PC-3 (cell line): ENCODE results near the gene ARHGAP6. TPM values are rescaled to one million over a fixed set of nuclear protein-coding genes. Genes with fewer than 3 reads are reported as not detected.

Experiments used
- ATAC-seq: fragments of 200-7000 bp; cut with Tn5 transposase; 2 replicates; pipeline ENCODE4 v1.9.1; 2020; ENCODE audit warnings: mild to moderate bottlenecking, moderate library complexity
- BruUV-seq: library from RNA; stranded (reverse); fragments of 400-500 nt; replicated peaks from 2 replicates; lab custom pipeline; 2021; lab: Mats Ljungman, UMichigan
- CTCF ChIA-PET: fragments of 300-600 bp; sonication (Branson Sonifier 250); formaldehyde crosslinking; loops from one replicate; lab custom pipeline; 2022; ENCODE audit warnings: antibody characterized with exemption; lab: Charles Lee
- POLR2A ChIA-PET: fragments of 300-600 bp; sonication (Branson Sonifier 250); formaldehyde crosslinking; loops from one replicate; lab custom pipeline; 2022; ENCODE audit warnings: antibody characterized with exemption; ENCODE audit not compliant: unreplicated experiment; lab: Charles Lee
- DNase-seq: peaks from one replicate; pipeline ENCODE4 v3.0.0-alpha.2; 2015
- H2AFZ ChIP-seq: fragments of 300-600 bp; sonication (generic); 2 replicates; pipeline ENCODE4 v1.6.0; 2016; ENCODE audit warnings: antibody characterized with exemption, low read length
- H3F3A ChIP-seq: fragments of 300-600 bp; sonication (generic); one replicate; pipeline ENCODE4 v1.6.0; 2017; ENCODE audit warnings: antibody characterized with exemption, low read length, control low read depth, mild to moderate bottlenecking; ENCODE audit not compliant: unreplicated experiment
- H3K27ac ChIP-seq: fragments of 300-600 bp; sonication (generic); 2 replicates; pipeline ENCODE4 v1.5.1; 2016; ENCODE audit warnings: mild to moderate bottlenecking, low read length
- H3K27me3 ChIP-seq: fragments of 300-600 bp; sonication (generic); 2 replicates; pipeline ENCODE4 v1.6.1; 2016; ENCODE audit warnings: low read length, mixed read lengths
- H3K36me3 ChIP-seq: fragments of 300-600 bp; sonication (generic); 2 replicates; pipeline ENCODE4 v1.6.1; 2016; ENCODE audit warnings: low read depth, mixed run types, low read length, mixed read lengths
- H3K4me1 ChIP-seq: fragments of 300-600 bp; sonication (generic); 2 replicates; pipeline ENCODE4 v1.5.1; 2016; ENCODE audit warnings: low read length; ENCODE audit not compliant: insufficient read depth
- H3K4me2 ChIP-seq: fragments of 300-600 bp; sonication (generic); 2 replicates; pipeline ENCODE4 v1.6.0; 2016; ENCODE audit warnings: low read length
- H3K4me3 ChIP-seq: fragments of 300-600 bp; sonication (generic); 2 replicates; pipeline ENCODE4 v1.5.1; 2016; ENCODE audit warnings: mild to moderate bottlenecking, low read length, mixed read lengths
- H3K79me2 ChIP-seq: fragments of 300-600 bp; sonication (generic); 2 replicates; pipeline ENCODE4 v1.6.1; 2017; ENCODE audit warnings: low read length, mixed read lengths
- H3K9ac ChIP-seq: fragments of 300-600 bp; sonication (generic); 2 replicates; pipeline ENCODE4 v1.6.0; 2016; ENCODE audit warnings: mild to moderate bottlenecking, low read length
- H3K9me2 ChIP-seq: fragments of 300-600 bp; sonication (generic); replicated peaks from 2 replicates; pipeline ENCODE4 v1.6.1; 2016; ENCODE audit warnings: mixed run types, low read length, mixed read lengths
- H3K9me3 ChIP-seq: fragments of 300-600 bp; sonication (generic); 2 replicates; pipeline ENCODE4 v1.6.1; 2016; ENCODE audit warnings: low read length, mixed read lengths
- H4K20me1 ChIP-seq: fragments of 300-600 bp; sonication (generic); 2 replicates; pipeline ENCODE4 v1.6.1; 2016; ENCODE audit warnings: low read length, mixed read lengths
- CTCF ChIP-seq: fragments of 300-600 bp; sonication (generic); conservative IDR thresholded peaks from 2 replicates; pipeline ENCODE4 v1.5.1; 2017; ENCODE audit warnings: antibody characterized with exemption, low read depth, mild to moderate bottlenecking, low read length
- EZH2 ChIP-seq: fragments of 300-600 bp; sonication (generic); IDR thresholded peaks from one replicate; pipeline ENCODE4 v1.6.1; 2017; ENCODE audit warnings: antibody characterized with exemption, mild to moderate bottlenecking, low read length; ENCODE audit not compliant: unreplicated experiment
- EZH2phosphoT487 ChIP-seq: fragments of 300-600 bp; sonication (generic); IDR thresholded peaks from 2 replicates; pipeline ENCODE4 v1.6.1; 2018; ENCODE audit warnings: mild to moderate bottlenecking, antibody characterized with exemption, low read length, borderline replicate concordance
- intact Hi-C: fragments of 100-400 bp; cut with micrococcal nuclease; formaldehyde crosslinking; loops from 2 replicates; pipeline ENCODE4 v1.9.0; 2023
- total RNA-seq: library from RNA; depleted of rRNA; stranded (reverse); fragments of >200 nt; gene quantifications from 2 replicates; pipeline ENCODE4 v1.2.3, GENCODE V29; 2014

Gene ARHGAP6
- total RNA-seq, 1 experiment from 2014 or later, result 2.8 TPM

- Histone ChIP-seq H3K27me3 (no peaks in the 10 kb centered on the region), H3K36me3 (no peaks in the 10 kb centered on the region), H3K4me1 (peaks cover 6% of the 10 kb centered on the region), H3K9me2 (no peaks in the 10 kb centered on the region), H3K4me2 (no peak overlapping the region), H4K20me1 (no peaks in the 10 kb centered on the region), H3F3A (no peaks in the 10 kb centered on the region), H3K9ac (no peak overlapping the region), H3K79me2 (no peaks in the 10 kb centered on the region), H3K9me3 (no peaks in the 10 kb centered on the region), H2AFZ (no peak overlapping the region), H3K4me3 (no peak overlapping the region), H3K27ac (no peak overlapping the region)
- TF ChIP-seq EZH2, result no peak
- TF ChIP-seq EZH2phosphoT487, result no peak
- no peak for TF ChIP-seq CTCF
- ChIA-PET CTCF (no interaction called here), POLR2A (no interaction called here)
- DNase-seq (no peak), ATAC-seq (no peak)
- intact Hi-C loops, result loop anchor here (10.0 kb wide), 4 partner anchors 168 to 908 kb away; no protein-coding TSS in a partner anchor
- no TSS peak for BruUV-seq
Observed at GRCh38 chrX:11103006-11103405, 562.7 kb downstream of the ARHGAP6 start.

GRCh38 chrX:11100281-11101035, 565.3 kb downstream of the ARHGAP6 start:
- intact Hi-C loops, result loop anchor here (1.0 to 10.0 kb wide), 7 partner anchors 166 to 906 kb away; no protein-coding TSS in a partner anchor
- Histone ChIP-seq H3K4me2 (peak overlapping the region; percentile 41), H3K4me3 (no peak overlapping the region), H2AFZ (peak overlapping the region; percentile 28; the same call in 1 of the 2 replicates), H4K20me1 (no peaks in the 10 kb centered on the region), H3K9ac (0 out of 2 replicates have a peak overlapping the region, but pooled peaks have one; percentile 3), H3K27ac (peak overlapping the region; percentile 34; the same call in 1 of the 2 replicates), H3K9me2 (no peaks in the 10 kb centered on the region), H3K4me1 (peaks cover 6% of the 10 kb centered on the region), H3K9me3 (no peaks in the 10 kb centered on the region), H3K36me3 (no peaks in the 10 kb centered on the region), H3K79me2 (no peaks in the 10 kb centered on the region), H3K27me3 (no peaks in the 10 kb centered on the region), H3F3A (no peaks in the 10 kb centered on the region)
- BruUV-seq, result no TSS peak
- peak; percentile 71 for ATAC-seq
- peak; percentile 65 for DNase-seq
- ChIA-PET CTCF (interaction anchor here (0.5 to 1.0 kb wide), 3 partner anchors 240 to 482 kb away, joined by 4 to 18 read pairs (median 4); no protein-coding TSS in a partner anchor), POLR2A (interaction anchor here (0.5 kb wide), 1 partner anchor 272 kb away, joined by 3 read pairs; no protein-coding TSS in a partner anchor)
- no peak for TF ChIP-seq EZH2phosphoT487
- peak; percentile 73 for TF ChIP-seq CTCF

- H3K79me2 ChIP-seq, result no peaks in the 10 kb centered on the region
- no TSS peak for BruUV-seq
- no peak overlapping the region for H2AFZ ChIP-seq
- no peaks in the 10 kb centered on the region for H3K9me2 ChIP-seq
- H3K4me2 ChIP-seq, result no peak overlapping the region
- peaks cover 6% of the 10 kb centered on the region for H3K4me1 ChIP-seq
- H3K27me3 ChIP-seq, result no peaks in the 10 kb centered on the region
- no peaks in the 10 kb centered on the region for H3F3A ChIP-seq
- ChIA-PET CTCF (no interaction called here), POLR2A (no interaction called here)
- no peak overlapping the region for H3K4me3 ChIP-seq
- intact Hi-C loops, result no loop called here
- TF ChIP-seq CTCF (no peak), EZH2phosphoT487 (no peak), EZH2 (no peak)
- H3K9me3 ChIP-seq, result no peaks in the 10 kb centered on the region
- H3K9ac ChIP-seq, result no peak overlapping the region
- no peak for ATAC-seq
- no peaks in the 10 kb centered on the region for H4K20me1 ChIP-seq
- no peaks in the 10 kb centered on the region for H3K36me3 ChIP-seq
- no peak for DNase-seq
- no peak overlapping the region for H3K27ac ChIP-seq
Observed at GRCh38 chrX:11099465-11099864, 566.3 kb downstream of the ARHGAP6 start.
